Gastroesophageal sphincter (tissue), 4 donors: ENCODE measurements around the gene PPP2R5C. TPM values are rescaled to one million over a fixed set of nuclear protein-coding genes. Genes with fewer than 3 reads are reported as not detected.

Experiments
- ATAC-seq: fragments of 150-250 bp; one replicate; pipeline ENCODE4 v1.9.1; 2016; ENCODE audit warnings: mild to moderate bottlenecking, moderate library complexity
- H3K27ac ChIP-seq, 4 donors: fragments of 200-600 bp; sonication (generic) in 3 of 4; 1 replicate in 3 of 4; 2 replicates in 1 of 4; pipeline ENCODE4 v1.5.1; 2016 to 2019
- H3K27me3 ChIP-seq: fragments of 200-600 bp; sonication (generic); one replicate; pipeline ENCODE4 v1.5.1; 2019
- H3K36me3 ChIP-seq, 2 donors: fragments of 200-600 bp; sonication (generic); one replicate each; pipeline ENCODE4 v1.5.1; 2019; ENCODE audit warnings: control low read depth in 1 of 2
- H3K4me1 ChIP-seq, 3 donors: fragments of 200-600 bp; sonication (generic); 1 replicate in 2 of 3; 2 replicates in 1 of 3; pipeline ENCODE4 v1.5.1; 2016 to 2019; ENCODE audit warnings: control low read depth in 2 of 3
- H3K4me3 ChIP-seq, 2 donors: fragments of 200-600 bp; sonication (generic); one replicate each; pipeline ENCODE4 v1.5.1; 2019; ENCODE audit warnings: mild to moderate bottlenecking in 1 of 2, moderate library complexity in 1 of 2
- H3K9me3 ChIP-seq, 3 donors: fragments of 200-600 bp; sonication (generic); one replicate each; pipeline ENCODE4 v1.5.1; 2017 to 2019; ENCODE audit warnings: control low read depth in 2 of 3
- CTCF ChIP-seq, 4 experiments: fragments of 200-600 bp in 2 of 4; fragments of 450-650 bp in 2 of 4; sonication (generic) in 1 of 4; IDR thresholded peaks; one replicate each; pipeline ENCODE4 v1.5.1; 2017 to 2019; ENCODE audit warnings: antibody characterized with exemption in 4 of 4, mild to moderate bottlenecking in 2 of 4, moderate library complexity in 2 of 4
- EP300 ChIP-seq: sonication (generic); formaldehyde crosslinking; IDR thresholded peaks from one replicate; pipeline ENCODE4 v1.6.1; 2017; ENCODE audit warnings: antibody characterized with exemption, mild to moderate bottlenecking
- POLR2A ChIP-seq, 2 donors: fragments of 450-650 bp; IDR thresholded peaks; one replicate each; pipeline ENCODE4 v1.6.1; 2017; ENCODE audit warnings: antibody characterized with exemption in 2 of 2, mild to moderate bottlenecking in 2 of 2, moderate library complexity in 1 of 2
- POLR2AphosphoS5 ChIP-seq: sonication (generic); formaldehyde crosslinking; IDR thresholded peaks from one replicate; pipeline ENCODE4 v1.6.1; 2017; ENCODE audit warnings: antibody characterized with exemption
- WGBS, 2 donors: methylation state at CpG; one replicate each; pipeline ENCODE4 v1.1.5; 2018; ENCODE audit warnings: low coverage in 1 of 2; 5-methylcytosine and 5-hydroxymethylcytosine counted together
- total RNA-seq, 4 donors: library from RNA; depleted of rRNA; stranded (reverse); fragments of >200 nt; gene quantifications; one replicate each; pipeline ENCODE4 v1.1.0, GENCODE V29; 2016

Gene PPP2R5C
- total RNA-seq, 4 donors from 2014 or later = 123 to 199 (median 131) TPM

- TF ChIP-seq POLR2A (IDR thresholded peaks at IDR 0.05) (no peak), POLR2AphosphoS5 (no peak), EP300 (no peak), CTCF (IDR thresholded peaks at IDR 0.05) (no peak)
- Histone ChIP-seq H3K27ac (no peak overlapping the region), H3K9me3 (peaks cover 0 to 7% (median 0%) of the 10 kb centered on the region in 3 donors), H3K27me3 (no peaks in the 10 kb centered on the region), H3K4me3 (no peak overlapping the region), H3K36me3 (no peaks in the 10 kb centered on the region), H3K4me1 (no peaks in the 10 kb centered on the region)
- 95 to 96% methylated on average over 5 to 8 of the region's 14 CpGs for WGBS, 2 donors
- ATAC-seq = no peak
Observed at GRCh38 chr14:101715210-101716076, 46.1 kb upstream of the PPP2R5C start.

- H3K27me3 ChIP-seq = no peaks in the 10 kb centered on the region
- H3K4me3 ChIP-seq = no peak overlapping the region
- no peaks in the 10 kb centered on the region for H3K4me1 ChIP-seq
- TF ChIP-seq POLR2A (IDR thresholded peaks at IDR 0.05) = no peak
- no peak for TF ChIP-seq EP300
- TF ChIP-seq CTCF (IDR thresholded peaks at IDR 0.05) = no peak
- TF ChIP-seq POLR2AphosphoS5 = no peak
- no peaks in the 10 kb centered on the region for H3K36me3 ChIP-seq
- peaks cover 0 to 7% (median 0%) of the 10 kb centered on the region in 3 donors for H3K9me3 ChIP-seq
- ATAC-seq = no peak
- 79 to 100% methylated on average over 3 to 8 of the region's 19 CpGs for WGBS, 2 donors
- H3K27ac ChIP-seq = no peak overlapping the region
Observed at GRCh38 chr14:101716077-101716950, 45.2 kb upstream of the PPP2R5C start.

GRCh38 chr14:101716956-101717662 lies 44.4 kb upstream of the PPP2R5C start:
- WGBS, 2 donors = 61 to 87% methylated on average over 4 to 11 of the region's 17 CpGs
- Histone ChIP-seq H3K9me3 (peaks cover 0 to 7% (median 0%) of the 10 kb centered on the region in 3 donors), H3K4me3 (no peak overlapping the region), H3K27ac (no peak overlapping the region), H3K27me3 (no peaks in the 10 kb centered on the region), H3K36me3 (no peaks in the 10 kb centered on the region), H3K4me1 (no peaks in the 10 kb centered on the region)
- TF ChIP-seq POLR2AphosphoS5 (no peak), CTCF (IDR thresholded peaks at IDR 0.05) (no peak), POLR2A (IDR thresholded peaks at IDR 0.05) (no peak)
- ATAC-seq = no peak

GRCh38 chr14:101717663-101718490 lies 43.6 kb upstream of the PPP2R5C start:
- Histone ChIP-seq H3K4me1 (no peaks in the 10 kb centered on the region), H3K9me3 (peaks cover 0 to 7% (median 0%) of the 10 kb centered on the region in 3 donors), H3K36me3 (no peaks in the 10 kb centered on the region), H3K27ac (no peak overlapping the region), H3K27me3 (no peaks in the 10 kb centered on the region), H3K4me3 (no peak overlapping the region)
- 86% methylated on average over 8 of the region's 19 CpGs; no CpG with 5 or more reads in 1 of the 2 donors for WGBS, 2 donors
- no peak for ATAC-seq
- TF ChIP-seq POLR2A (IDR thresholded peaks at IDR 0.05) (no peak), CTCF (IDR thresholded peaks at IDR 0.05) (no peak), EP300 (no peak), POLR2AphosphoS5 (no peak)
